ENCODE measurements around the gene GLS2. TPM values are rescaled to one million over a fixed set of nuclear protein-coding genes. Genes with fewer than 3 reads are reported as not detected.
A peak's percentile ranks its signal among the peaks of the same experiment; 100 is the strongest.

The GLS2 gene
- total and polyA plus RNA-seq, 9 of the 15 experiments (the other 6 are each of a cell fraction or from before 2014, with no cell fraction given), result 0.11 TPM; not detected in 8

GRCh38 chr12:56468216-56469006 is 19.6 kb downstream of the GLS2 start, which contains the start of gene SPRYD4 (continued):
- TF ChIP-seq TSC22D4 (tag; IDR thresholded peaks at IDR 0.05) (no peak), BCOR (IDR thresholded peaks at IDR 0.05) (0 out of 2 replicates have a peak, but pooled peaks have one; percentile 46), NFIX (CRISPR knock-in tag; IDR thresholded peaks at IDR 0.05; ENCODE audit: low read depth) (no peak), HEY1 (CRISPR knock-in tag; IDR thresholded peaks at IDR 0.05; ENCODE audit: borderline replicate concordance) (no peak), CBX2 (IDR thresholded peaks at IDR 0.05; ENCODE audit: insufficient read depth, low read length, poor library complexity, severe bottlenecking) (no peak), GABPA (tag; conservative IDR thresholded peaks at IDR 0.05; ENCODE audit: low read depth) (peak; percentile 39; the same call in 1 of the 2 replicates), MIER1 (IDR thresholded peaks at IDR 0.05; ENCODE audit: low read depth) (no peak), ZFP36 (IDR thresholded peaks at IDR 0.05; ENCODE audit: low read depth, low read length, partially characterized antibody) (no peak), MCM5 (IDR thresholded peaks at IDR 0.05; ENCODE audit: low read depth) (no peak), ZNF766 (CRISPR knock-in tag; conservative IDR thresholded peaks at IDR 0.05) (no peak; the same call in 1 of the 2 replicates), SP1 (CRISPR knock-in tag; IDR thresholded peaks at IDR 0.05) (peak; percentile 98), ZNF324 (CRISPR knock-in tag; IDR thresholded peaks at IDR 0.05) (no peak), MBD1 (CRISPR knock-in tag; IDR thresholded peaks at IDR 0.05) (no peak), ZNF639 (CRISPR knock-in tag; conservative IDR thresholded peaks at IDR 0.05 in 1 of 2, IDR thresholded peaks at IDR 0.05 in 1 of 2) (peak in 1 of 2 experiments; percentile 78; a peak in 2 of 4 replicates), EZH2 (IDR thresholded peaks at IDR 0.05; ENCODE audit: borderline replicate concordance, low read depth, low read length) (no peak), ZNF79 (CRISPR knock-in tag; IDR thresholded peaks at IDR 0.05; ENCODE audit: low read depth) (no peak), CBX1 (IDR thresholded peaks at IDR 0.05; ENCODE audit: low read depth) (peak; percentile 44; the same call in 1 of the 2 replicates), CC2D1A (IDR thresholded peaks at IDR 0.05) (no peak), THRB (CRISPR knock-in tag; conservative IDR thresholded peaks at IDR 0.05) (no peak), FOXM1 (IDR thresholded peaks at IDR 0.05; ENCODE audit: low read depth) (no peak; the same call in 1 of the 2 replicates), FOXM1 (CRISPR knock-in tag; IDR thresholded peaks at IDR 0.05; ENCODE audit: low read depth) (no peak), ZFP30 (CRISPR knock-in tag; IDR thresholded peaks at IDR 0.05; ENCODE audit: borderline replicate concordance) (no peak), HNRNPH1 (optimal IDR thresholded peaks at IDR 0.05; ENCODE audit: low read depth, low read length) (no peak), SNRNP70 (optimal IDR thresholded peaks at IDR 0.05; ENCODE audit: low read depth, low read length) (no peak), CREB1 (IDR thresholded peaks at IDR 0.05) (peak; percentile 97), CREB1 (CRISPR knock-in tag; IDR thresholded peaks at IDR 0.05) (peak; percentile 98)

Data from K562 (cell line).